22Rv1 (cell line): Measurements from ENCODE around the gene RBMS3.
"Not testable (repeated sequence)": the region's sequence is repeated elsewhere in the genome, so short reads cannot be mapped to it uniquely, and the experiment has no call there.

Experiments
- H3K27ac ChIP-seq: fragments of 450-650 bp; 2 replicates; pipeline ENCODE4 v1.5.1; 2017
- ZFX ChIP-seq: fragments of 450-650 bp; IDR thresholded peaks from 2 replicates; pipeline ENCODE4 v1.6.1; 2017; ENCODE audit warnings: antibody characterized with exemption, borderline replicate concordance
- TF ChIP-seq, protein P1 (sequence below): fragments of 450-650 bp; IDR thresholded peaks from 2 replicates; pipeline ENCODE4 v1.5.1; 2017; ENCODE audit warnings: mild to moderate bottlenecking

Gene RBMS3

DNA sequence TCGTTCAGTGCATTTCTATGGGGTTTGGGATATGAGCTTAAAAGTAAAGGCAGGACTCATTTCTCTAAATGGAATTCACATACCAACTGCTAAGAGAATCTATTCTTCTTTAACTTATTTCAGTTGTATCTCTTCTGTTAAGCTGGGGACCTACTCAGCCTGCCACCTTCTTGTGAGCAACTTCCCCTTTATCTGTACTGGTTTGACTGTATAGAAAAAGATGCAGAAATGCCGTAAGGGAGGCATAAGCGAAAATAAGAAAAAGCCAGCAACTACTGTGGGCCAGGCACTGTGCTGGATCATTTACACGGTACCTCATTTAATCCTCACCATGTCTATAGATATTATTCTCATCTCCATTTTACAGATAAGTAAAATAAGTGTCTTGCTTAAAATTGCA lies 38.4 kb downstream of the RBMS3 start:
- H3K27ac ChIP-seq = no peak overlapping the region
- TF ChIP-seq, protein P1, sequence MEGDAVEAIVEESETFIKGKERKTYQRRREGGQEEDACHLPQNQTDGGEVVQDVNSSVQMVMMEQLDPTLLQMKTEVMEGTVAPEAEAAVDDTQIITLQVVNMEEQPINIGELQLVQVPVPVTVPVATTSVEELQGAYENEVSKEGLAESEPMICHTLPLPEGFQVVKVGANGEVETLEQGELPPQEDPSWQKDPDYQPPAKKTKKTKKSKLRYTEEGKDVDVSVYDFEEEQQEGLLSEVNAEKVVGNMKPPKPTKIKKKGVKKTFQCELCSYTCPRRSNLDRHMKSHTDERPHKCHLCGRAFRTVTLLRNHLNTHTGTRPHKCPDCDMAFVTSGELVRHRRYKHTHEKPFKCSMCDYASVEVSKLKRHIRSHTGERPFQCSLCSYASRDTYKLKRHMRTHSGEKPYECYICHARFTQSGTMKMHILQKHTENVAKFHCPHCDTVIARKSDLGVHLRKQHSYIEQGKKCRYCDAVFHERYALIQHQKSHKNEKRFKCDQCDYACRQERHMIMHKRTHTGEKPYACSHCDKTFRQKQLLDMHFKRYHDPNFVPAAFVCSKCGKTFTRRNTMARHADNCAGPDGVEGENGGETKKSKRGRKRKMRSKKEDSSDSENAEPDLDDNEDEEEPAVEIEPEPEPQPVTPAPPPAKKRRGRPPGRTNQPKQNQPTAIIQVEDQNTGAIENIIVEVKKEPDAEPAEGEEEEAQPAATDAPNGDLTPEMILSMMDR = no peak
- no peak for TF ChIP-seq ZFX

DNA sequence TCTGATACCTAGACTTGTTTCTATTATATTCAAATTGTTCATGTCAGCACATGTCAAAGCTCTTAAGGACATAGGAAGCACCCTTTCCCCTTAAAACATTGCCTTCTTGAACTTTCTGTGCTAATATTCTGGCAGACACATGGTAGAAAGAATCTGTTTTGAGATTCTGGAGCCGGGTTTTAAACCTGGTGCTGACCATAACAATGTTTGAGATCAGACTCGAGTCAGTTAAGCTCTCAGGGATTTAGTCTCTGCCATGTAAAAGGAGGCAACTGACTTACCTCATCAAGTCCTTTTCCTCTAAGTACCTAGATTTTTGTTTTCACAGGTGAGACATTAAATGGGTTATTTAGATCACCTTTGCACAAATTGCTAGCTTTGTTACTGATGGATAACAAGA lies 38.9 kb downstream of the RBMS3 start:
- TF ChIP-seq, protein P1 = no peak
- TF ChIP-seq ZFX = no peak
- no peak overlapping the region for H3K27ac ChIP-seq

DNA sequence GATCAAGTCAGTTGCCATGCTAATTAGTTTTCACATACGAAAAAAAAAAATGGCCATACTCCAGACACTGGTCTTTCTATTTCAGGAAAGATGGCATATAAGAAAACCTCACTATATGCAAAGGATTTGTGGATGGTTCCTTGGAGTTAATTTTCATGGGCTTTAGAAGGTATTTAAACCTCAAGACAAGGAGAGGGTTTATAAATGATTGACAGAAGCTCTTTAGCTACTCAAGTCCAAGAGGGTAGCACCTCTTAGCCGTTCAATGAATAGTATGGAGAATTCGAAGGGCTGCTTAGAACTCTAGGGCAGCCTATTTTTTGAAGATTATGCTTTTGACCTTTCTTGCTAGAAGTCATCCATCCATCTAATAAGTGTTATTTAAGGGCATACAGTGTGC lies 41.7 kb downstream of the RBMS3 start:
- TF ChIP-seq, protein P1 = no peak
- TF ChIP-seq ZFX = no peak
- no peak overlapping the region for H3K27ac ChIP-seq

DNA sequence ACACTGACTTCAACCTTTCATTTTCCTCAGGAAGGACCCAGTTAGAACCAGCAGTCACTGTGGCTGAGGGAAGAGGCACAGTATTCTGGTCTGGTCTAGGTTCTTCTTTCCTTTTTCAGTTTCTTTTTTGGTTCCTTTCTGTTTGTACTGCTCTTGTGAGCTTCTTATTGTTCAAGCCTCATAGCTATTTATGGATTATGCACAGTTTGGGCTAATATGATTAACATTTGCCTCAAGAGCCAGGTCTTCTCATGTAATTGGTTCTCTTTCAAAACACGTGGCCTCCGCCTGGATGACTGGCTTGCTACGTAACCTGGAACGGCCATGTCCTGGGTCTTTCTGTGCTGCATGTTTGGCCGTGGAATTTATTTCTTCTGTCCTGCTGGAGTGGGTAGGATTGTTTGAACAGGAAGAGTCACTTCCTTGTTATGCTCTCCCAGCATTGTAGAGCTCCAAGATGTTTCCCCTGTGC lies 43.3 kb downstream of the RBMS3 start:
- no peak overlapping the region for H3K27ac ChIP-seq
- no peak for TF ChIP-seq ZFX
- TF ChIP-seq, protein P1 = no peak

DNA sequence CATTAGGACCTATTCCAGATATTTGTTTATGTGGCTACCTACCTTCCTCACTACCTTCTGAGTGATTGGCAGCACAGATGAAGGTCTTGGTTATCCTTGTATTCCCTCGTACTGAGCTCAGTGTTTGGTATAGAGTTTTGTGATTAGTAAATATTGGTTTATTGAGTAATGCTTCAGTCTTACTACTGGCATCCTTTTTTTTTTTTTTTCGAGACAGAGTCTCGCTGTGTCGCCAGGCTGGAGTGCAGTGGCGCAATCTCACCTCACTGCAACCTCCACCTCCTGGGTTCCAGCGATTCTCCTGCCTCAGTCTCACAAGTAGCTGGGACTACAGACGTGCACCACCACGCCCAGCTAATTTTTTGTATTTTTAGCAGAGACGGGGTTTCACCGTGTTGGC lies 45.7 kb downstream of the RBMS3 start:
- not testable (repeated sequence) for H3K27ac ChIP-seq

DNA sequence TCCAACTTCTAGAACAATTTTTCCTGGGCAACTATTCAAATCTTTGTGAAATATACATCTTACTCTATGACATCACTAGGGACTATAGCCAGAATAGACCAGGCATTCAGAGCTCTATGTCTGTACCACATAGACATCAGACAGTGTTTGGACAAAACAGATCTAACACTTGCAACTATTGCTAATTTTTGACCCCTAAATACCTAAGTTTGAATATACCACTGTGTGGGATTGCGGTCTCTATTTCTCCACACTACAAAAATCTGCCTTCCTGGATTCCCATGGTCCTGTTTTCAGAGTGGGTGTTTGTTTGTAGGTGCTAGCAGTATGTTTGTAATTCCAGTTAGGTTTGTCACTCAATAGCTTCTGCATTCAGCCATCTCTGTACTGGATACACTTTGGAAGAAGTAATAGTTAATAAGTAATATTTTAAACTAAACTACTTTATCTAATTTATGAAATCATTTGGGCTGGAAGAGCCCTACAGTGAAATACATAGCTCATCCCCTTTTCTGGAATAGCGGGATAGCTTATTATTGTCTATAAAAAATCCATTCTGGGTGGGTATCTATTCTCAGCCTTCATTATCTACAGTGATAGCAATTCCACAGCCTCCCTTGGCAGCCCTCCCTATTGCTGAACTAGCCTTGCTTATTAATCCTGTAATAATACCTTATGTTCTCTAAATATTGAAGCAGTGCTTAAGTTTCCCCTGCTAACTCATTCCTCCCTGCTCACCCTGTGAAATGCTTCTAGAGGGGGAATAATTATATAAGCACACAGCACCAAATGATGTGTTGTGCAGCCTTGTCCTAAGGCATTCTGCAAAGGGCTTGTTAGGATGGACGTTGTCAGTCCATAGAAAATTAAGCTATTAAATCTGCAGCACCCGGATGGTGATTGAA lies 49.4 kb downstream of the RBMS3 start:
- H3K27ac ChIP-seq = no peak overlapping the region

DNA sequence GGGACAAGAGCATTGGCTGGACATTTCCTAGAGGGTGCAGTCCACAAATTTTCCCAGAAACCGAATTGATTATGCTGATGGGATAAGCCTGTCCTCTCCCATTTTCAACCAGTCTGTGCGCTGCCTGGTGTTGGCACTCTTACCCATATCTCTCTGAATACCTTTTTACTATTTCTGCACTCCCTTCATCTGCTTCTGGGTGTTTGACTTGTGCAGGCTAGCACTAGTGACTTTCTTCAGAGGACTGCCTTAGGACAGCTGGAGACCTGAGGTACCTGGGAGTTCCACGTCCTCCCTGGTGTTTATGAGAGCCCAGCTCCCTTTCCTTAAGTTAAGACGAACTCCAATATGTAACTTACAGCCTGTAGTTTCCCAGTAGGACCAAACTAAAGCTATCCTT lies 50.2 kb downstream of the RBMS3 start:
- no peak for TF ChIP-seq ZFX
- TF ChIP-seq, protein P1 = no peak
- no peak overlapping the region for H3K27ac ChIP-seq

More for the DNA sequence above, 49.4 kb downstream of the RBMS3 start:
- no peak for TF ChIP-seq ZFX
- TF ChIP-seq, protein P1 = no peak
